Thymus (tissue), 11 donors: ENCODE data around the gene LYZL2. TPM values are rescaled to one million over a fixed set of nuclear protein-coding genes. Genes with fewer than 3 reads are reported as not detected.

Experiments used
- DNase-seq, 9 donors: peaks; one replicate each; pipeline ENCODE4 v3.0.0-alpha.2; 2013; ENCODE audit warnings: low spot score in 9 of 9, low read depth in 6 of 9, missing footprints in 1 of 9
- H3K27ac ChIP-seq, 2 donors: one replicate each; pipeline ENCODE4 v1.5.1; 2013; ENCODE audit warnings: control low read depth in 1 of 2, low read depth in 1 of 2, low read length in 1 of 2, mild to moderate bottlenecking in 1 of 2, moderate library complexity in 1 of 2
- H3K27me3 ChIP-seq, 2 donors: one replicate each; pipeline ENCODE4 v1.5.1; 2013; ENCODE audit warnings: low read length in 1 of 2; ENCODE audit not compliant: control insufficient read depth in 2 of 2, insufficient read depth in 1 of 2
- H3K36me3 ChIP-seq, 2 donors: one replicate each; pipeline ENCODE4 v1.5.1; 2013; ENCODE audit warnings: low read length in 1 of 2, mild to moderate bottlenecking in 1 of 2, moderate library complexity in 1 of 2; ENCODE audit not compliant: control insufficient read depth in 2 of 2, insufficient read depth in 2 of 2
- H3K4me1 ChIP-seq, 2 donors: one replicate each; pipeline ENCODE4 v1.5.1; 2013; ENCODE audit warnings: low read length in 2 of 2; ENCODE audit not compliant: control insufficient read depth in 2 of 2, insufficient read depth in 2 of 2
- H3K4me3 ChIP-seq, 2 donors: one replicate each; pipeline ENCODE4 v1.5.1; 2013; ENCODE audit warnings: low read length in 2 of 2, control low read depth in 1 of 2, mild to moderate bottlenecking in 1 of 2
- H3K9me3 ChIP-seq, 2 donors: one replicate each; pipeline ENCODE4 v1.5.1; 2013; ENCODE audit warnings: low read length in 1 of 2, mild to moderate bottlenecking in 1 of 2; ENCODE audit not compliant: control insufficient read depth in 2 of 2, insufficient read depth in 1 of 2
- WGBS: extraction: QIAGEN DNeasy Blood & Tissue Kit; methylation state at CpG from one replicate; pipeline ENCODE4 v1.1.7; 2013; 5-methylcytosine and 5-hydroxymethylcytosine counted together
- polyA plus RNA-seq: library from polyadenylated mRNA; stranded (reverse); fragments of 200-250 nt; gene quantifications from one replicate; pipeline ENCODE4 v1.2.3, GENCODE V29; 2013
- total RNA-seq: library from RNA; stranded (reverse); fragments of 120-200 nt; gene quantifications from one replicate; pipeline ENCODE4 v1.2.4, GENCODE V29; 2013
- donor health status: healthy.

Gene LYZL2
- total and polyA plus RNA-seq, 2 donors: not detected

DNA sequence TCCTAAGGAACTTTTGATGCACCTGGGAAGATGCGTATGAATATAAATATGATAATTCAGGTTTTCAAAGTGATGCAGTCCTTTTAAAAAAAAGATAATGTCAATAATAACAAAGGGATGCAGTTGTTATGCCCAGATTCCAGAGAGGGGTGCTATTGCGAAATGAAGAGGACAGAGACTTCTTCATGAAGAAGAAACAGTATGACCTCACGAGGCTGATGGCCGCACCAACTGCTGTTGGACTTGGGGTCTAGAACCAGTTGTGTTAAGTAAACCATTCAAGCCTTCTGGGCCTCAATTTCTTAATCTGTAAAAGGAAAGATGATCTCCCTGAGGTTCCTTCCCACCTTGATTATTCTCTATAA, 55.1 kb downstream of the LYZL2 start:
- 98% methylated on average over 4 of the region's 4 CpGs for WGBS
- Histone ChIP-seq H3K4me1 (no peaks in the 10 kb centered on the region), H3K27me3 (no peaks in the 10 kb centered on the region), H3K36me3 (no peaks in the 10 kb centered on the region), H3K4me3 (no peak overlapping the region), H3K27ac (no peak overlapping the region), H3K9me3 (no peaks in the 10 kb centered on the region)
- DNase-seq: no peak

- Histone ChIP-seq H3K9me3 (no peaks in the 10 kb centered on the region), H3K36me3 (no peaks in the 10 kb centered on the region), H3K27ac (no peak overlapping the region), H3K27me3 (no peaks in the 10 kb centered on the region), H3K4me3 (no peak overlapping the region), H3K4me1 (no peaks in the 10 kb centered on the region)
- 94% methylated on average over 7 of the region's 7 CpGs for WGBS
- no peak for DNase-seq
Measured at GRCh38 chr10:30573721-30574431, 55.7 kb downstream of the LYZL2 start.

- no peaks in the 10 kb centered on the region for H3K27me3 ChIP-seq
- H3K4me1 ChIP-seq: no peaks in the 10 kb centered on the region
- no peaks in the 10 kb centered on the region for H3K9me3 ChIP-seq
- WGBS: 69% methylated on average over 2 of the region's 2 CpGs
- H3K36me3 ChIP-seq: no peaks in the 10 kb centered on the region
- no peak overlapping the region for H3K27ac ChIP-seq
- H3K4me3 ChIP-seq: no peak overlapping the region
- no peak for DNase-seq
Measured at GRCh38 chr10:30565449-30565848, 64.1 kb downstream of the LYZL2 start.

DNA sequence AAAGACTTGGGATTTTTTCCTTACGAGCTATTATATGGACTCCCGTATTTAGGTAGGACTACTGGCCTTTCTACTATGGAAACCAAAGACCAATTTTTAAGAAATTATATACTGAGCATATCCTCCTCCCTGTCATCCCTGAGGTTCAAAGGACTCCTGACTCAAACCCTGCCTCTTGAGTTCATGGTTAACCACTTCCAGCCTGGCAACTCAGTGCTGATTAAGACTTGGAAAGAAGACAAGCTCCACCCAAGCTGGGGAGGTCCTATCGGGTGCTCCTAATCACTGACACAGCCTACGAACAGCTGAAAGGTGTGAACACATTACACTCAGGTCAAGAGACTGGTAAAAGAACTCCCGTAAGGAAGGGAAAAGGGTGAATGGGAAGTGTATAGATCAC, 66.8 kb downstream of the LYZL2 start:
- H3K36me3 ChIP-seq: no peaks in the 10 kb centered on the region
- 85% methylated on average over 5 of the region's 5 CpGs for WGBS
- no peaks in the 10 kb centered on the region for H3K27me3 ChIP-seq
- no peak for DNase-seq
- H3K4me3 ChIP-seq: no peak overlapping the region
- no peaks in the 10 kb centered on the region for H3K9me3 ChIP-seq
- H3K27ac ChIP-seq: no peak overlapping the region
- no peaks in the 10 kb centered on the region for H3K4me1 ChIP-seq

Other genes starting within 250 kb of the LYZL2 start
- 7.5 TPM for gene MAP3K8, start 195.6 kb downstream of the LYZL2 start, total RNA-seq
- 54.3 TPM for gene MAP3K8, start 195.6 kb downstream of the LYZL2 start, polyA plus RNA-seq